PC-3 (cell line): ENCODE results near the gene DCAF4. TPM values are rescaled to one million over a fixed set of nuclear protein-coding genes. Genes with fewer than 3 reads are reported as not detected.
A peak's percentile ranks its signal among the peaks of the same experiment; 100 is the strongest.

Experiments
- ATAC-seq: fragments of 200-7000 bp; cut with Tn5 transposase; 2 replicates; pipeline ENCODE4 v1.9.1; 2020; ENCODE audit warnings: mild to moderate bottlenecking, moderate library complexity
- BruUV-seq: library from RNA; stranded (reverse); fragments of 400-500 nt; replicated peaks from 2 replicates; lab custom pipeline; 2021; lab: Mats Ljungman, UMichigan
- CTCF ChIA-PET: fragments of 300-600 bp; sonication (Branson Sonifier 250); formaldehyde crosslinking; loops from one replicate; lab custom pipeline; 2022; ENCODE audit warnings: antibody characterized with exemption; lab: Charles Lee
- POLR2A ChIA-PET: fragments of 300-600 bp; sonication (Branson Sonifier 250); formaldehyde crosslinking; loops from one replicate; lab custom pipeline; 2022; ENCODE audit warnings: antibody characterized with exemption; ENCODE audit not compliant: unreplicated experiment; lab: Charles Lee
- DNase-seq: peaks from one replicate; pipeline ENCODE4 v3.0.0-alpha.2; 2015
- H2AFZ ChIP-seq: fragments of 300-600 bp; sonication (generic); 2 replicates; pipeline ENCODE4 v1.6.0; 2016; ENCODE audit warnings: antibody characterized with exemption, low read length
- H3F3A ChIP-seq: fragments of 300-600 bp; sonication (generic); one replicate; pipeline ENCODE4 v1.6.0; 2017; ENCODE audit warnings: antibody characterized with exemption, low read length, control low read depth, mild to moderate bottlenecking; ENCODE audit not compliant: unreplicated experiment
- H3K27ac ChIP-seq: fragments of 300-600 bp; sonication (generic); 2 replicates; pipeline ENCODE4 v1.5.1; 2016; ENCODE audit warnings: mild to moderate bottlenecking, low read length
- H3K27me3 ChIP-seq: fragments of 300-600 bp; sonication (generic); 2 replicates; pipeline ENCODE4 v1.6.1; 2016; ENCODE audit warnings: low read length, mixed read lengths
- H3K36me3 ChIP-seq: fragments of 300-600 bp; sonication (generic); 2 replicates; pipeline ENCODE4 v1.6.1; 2016; ENCODE audit warnings: low read depth, mixed run types, low read length, mixed read lengths
- H3K4me1 ChIP-seq: fragments of 300-600 bp; sonication (generic); 2 replicates; pipeline ENCODE4 v1.5.1; 2016; ENCODE audit warnings: low read length; ENCODE audit not compliant: insufficient read depth
- H3K4me2 ChIP-seq: fragments of 300-600 bp; sonication (generic); 2 replicates; pipeline ENCODE4 v1.6.0; 2016; ENCODE audit warnings: low read length
- H3K4me3 ChIP-seq: fragments of 300-600 bp; sonication (generic); 2 replicates; pipeline ENCODE4 v1.5.1; 2016; ENCODE audit warnings: mild to moderate bottlenecking, low read length, mixed read lengths
- H3K79me2 ChIP-seq: fragments of 300-600 bp; sonication (generic); 2 replicates; pipeline ENCODE4 v1.6.1; 2017; ENCODE audit warnings: low read length, mixed read lengths
- H3K9ac ChIP-seq: fragments of 300-600 bp; sonication (generic); 2 replicates; pipeline ENCODE4 v1.6.0; 2016; ENCODE audit warnings: mild to moderate bottlenecking, low read length
- H3K9me2 ChIP-seq: fragments of 300-600 bp; sonication (generic); replicated peaks from 2 replicates; pipeline ENCODE4 v1.6.1; 2016; ENCODE audit warnings: mixed run types, low read length, mixed read lengths
- H3K9me3 ChIP-seq: fragments of 300-600 bp; sonication (generic); 2 replicates; pipeline ENCODE4 v1.6.1; 2016; ENCODE audit warnings: low read length, mixed read lengths
- H4K20me1 ChIP-seq: fragments of 300-600 bp; sonication (generic); 2 replicates; pipeline ENCODE4 v1.6.1; 2016; ENCODE audit warnings: low read length, mixed read lengths
- CTCF ChIP-seq: fragments of 300-600 bp; sonication (generic); conservative IDR thresholded peaks from 2 replicates; pipeline ENCODE4 v1.5.1; 2017; ENCODE audit warnings: antibody characterized with exemption, low read depth, mild to moderate bottlenecking, low read length
- EZH2 ChIP-seq: fragments of 300-600 bp; sonication (generic); IDR thresholded peaks from one replicate; pipeline ENCODE4 v1.6.1; 2017; ENCODE audit warnings: antibody characterized with exemption, mild to moderate bottlenecking, low read length; ENCODE audit not compliant: unreplicated experiment
- EZH2phosphoT487 ChIP-seq: fragments of 300-600 bp; sonication (generic); IDR thresholded peaks from 2 replicates; pipeline ENCODE4 v1.6.1; 2018; ENCODE audit warnings: mild to moderate bottlenecking, antibody characterized with exemption, low read length, borderline replicate concordance
- intact Hi-C: fragments of 100-400 bp; cut with micrococcal nuclease; formaldehyde crosslinking; loops from 2 replicates; pipeline ENCODE4 v1.9.0; 2023
- total RNA-seq: library from RNA; depleted of rRNA; stranded (reverse); fragments of >200 nt; gene quantifications from 2 replicates; pipeline ENCODE4 v1.2.3, GENCODE V29; 2014

Gene DCAF4
- total RNA-seq, 1 experiment from 2014 or later, result 55.8 TPM

- Histone ChIP-seq H3K27ac (no peak overlapping the region), H2AFZ (no peak overlapping the region), H3K4me1 (peaks cover 23% of the 10 kb centered on the region), H3K27me3 (no peaks in the 10 kb centered on the region), H3K9ac (no peak overlapping the region), H3K9me3 (no peaks in the 10 kb centered on the region), H3K36me3 (peaks cover 14% of the 10 kb centered on the region), H4K20me1 (no peaks in the 10 kb centered on the region), H3K4me2 (no peak overlapping the region), H3K9me2 (no peaks in the 10 kb centered on the region), H3K79me2 (peaks cover 73% of the 10 kb centered on the region), H3F3A (no peaks in the 10 kb centered on the region), H3K4me3 (no peak overlapping the region)
- no peak for ATAC-seq
- TF ChIP-seq EZH2phosphoT487 (no peak), CTCF (no peak), EZH2 (no peak)
- no TSS peak for BruUV-seq
- ChIA-PET POLR2A (no interaction called here), CTCF (no interaction called here)
- intact Hi-C loops, result no loop called here
- no peak for DNase-seq
Observed at GRCh38 chr14:72882463-72882862, 43.8 kb upstream of the DCAF4 start.

DNA sequence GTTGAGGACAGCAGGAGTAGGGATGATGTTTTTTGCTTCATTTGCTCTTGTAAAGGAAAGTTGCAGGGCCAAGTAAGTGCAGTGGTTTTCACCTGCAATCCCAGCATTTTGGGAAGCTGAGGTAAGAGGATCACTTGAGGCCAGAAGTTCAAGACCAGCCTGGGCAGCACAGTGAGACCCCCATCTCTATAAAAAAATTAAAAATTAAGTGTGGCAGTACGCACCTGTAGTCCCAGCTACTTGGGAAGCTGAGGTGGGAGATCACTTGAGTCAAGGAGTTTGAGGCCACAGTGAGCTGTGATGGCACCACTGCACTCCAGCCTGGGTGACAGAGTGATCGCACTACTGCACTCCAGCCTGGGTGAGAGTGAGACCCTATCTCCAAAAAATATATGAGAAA is 43.2 kb upstream of the DCAF4 start:
- H4K20me1 ChIP-seq, result no peaks in the 10 kb centered on the region
- no peaks in the 10 kb centered on the region for H3K9me2 ChIP-seq
- H3F3A ChIP-seq, result no peaks in the 10 kb centered on the region
- H3K27me3 ChIP-seq, result no peaks in the 10 kb centered on the region
- H3K27ac ChIP-seq, result peak overlapping the region; percentile 97
- DNase-seq (no peak), ATAC-seq (no peak)
- peaks cover 23% of the 10 kb centered on the region for H3K4me1 ChIP-seq
- no peak for TF ChIP-seq EZH2
- TF ChIP-seq CTCF, result no peak
- no peak for TF ChIP-seq EZH2phosphoT487
- peaks cover 80% of the 10 kb centered on the region for H3K79me2 ChIP-seq
- ChIA-PET CTCF (interaction anchor here (0.8 to 1.7 kb wide), 2 partner anchors 11 to 20 kb away, joined by 3 to 9 read pairs; partner anchors contain the start of gene DPF3), POLR2A (interaction anchor here (0.6 kb wide), 1 partner anchor 56 kb away, joined by 19 read pairs; no protein-coding TSS in a partner anchor)
- intact Hi-C loops, result no loop called here
- no peak overlapping the region for H2AFZ ChIP-seq
- H3K4me3 ChIP-seq, result no peak overlapping the region
- peak overlapping the region; percentile 63; the same call in 1 of the 2 replicates for H3K4me2 ChIP-seq
- H3K9me3 ChIP-seq, result no peaks in the 10 kb centered on the region
- H3K9ac ChIP-seq, result peak overlapping the region; percentile 75; the same call in 1 of the 2 replicates
- peaks cover 13% of the 10 kb centered on the region for H3K36me3 ChIP-seq
- BruUV-seq, result no TSS peak

DNA sequence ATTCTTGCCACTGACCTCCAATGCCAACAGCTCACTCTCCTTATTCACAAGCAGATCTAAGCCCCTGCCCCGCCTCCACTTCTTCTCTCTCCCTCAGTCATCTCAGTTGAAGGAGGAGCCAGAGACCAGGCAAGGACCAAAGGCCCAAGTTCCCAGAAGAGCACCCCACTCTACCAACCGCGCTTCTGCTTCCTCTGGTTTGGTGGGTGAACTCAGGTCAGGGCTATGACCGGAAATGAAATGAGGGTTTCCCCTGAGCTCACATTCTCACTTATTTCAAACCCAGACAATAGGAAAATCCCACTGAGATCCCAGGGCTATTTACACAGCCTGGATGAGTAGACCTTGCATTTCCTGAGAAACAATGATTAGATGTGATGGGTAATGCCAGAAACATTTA is 42.3 kb upstream of the DCAF4 start:
- Histone ChIP-seq H3K9me3 (no peaks in the 10 kb centered on the region), H3K4me3 (no peak overlapping the region), H3K4me1 (peaks cover 23% of the 10 kb centered on the region), H3K79me2 (peaks cover 88% of the 10 kb centered on the region), H3K36me3 (peaks cover 11% of the 10 kb centered on the region), H2AFZ (peak overlapping the region; percentile 29; the same call in 1 of the 2 replicates), H3K4me2 (peak overlapping the region; percentile 63), H4K20me1 (no peaks in the 10 kb centered on the region), H3K9ac (peak overlapping the region; percentile 75), H3K27me3 (no peaks in the 10 kb centered on the region), H3K27ac (peak overlapping the region; percentile 97), H3K9me2 (no peaks in the 10 kb centered on the region), H3F3A (no peaks in the 10 kb centered on the region)
- peak; percentile 92 for ATAC-seq
- TF ChIP-seq EZH2phosphoT487, result no peak
- TF ChIP-seq CTCF, result no peak
- TF ChIP-seq EZH2, result no peak
- intact Hi-C loops, result loop anchor here (1.0 to 2.0 kb wide), 2 partner anchors 8 to 27 kb away; no protein-coding TSS in a partner anchor
- no TSS peak for BruUV-seq
- peak; percentile 93 for DNase-seq
- CTCF ChIA-PET, result interaction anchor here (0.7 to 1.7 kb wide), 3 partner anchors 10 to 139 kb away, joined by 3 to 9 read pairs (median 3); partner anchors contain the start of gene DPF3
- POLR2A ChIA-PET, result interaction anchor here (0.5 to 0.7 kb wide), 6 partner anchors 20 to 357 kb away, joined by 3 to 19 read pairs (median 4); no protein-coding TSS in a partner anchor
